NCI-H2196 treated with DMSO at 0.1 percent for 48 hours (cell line): ENCODE measurements around the gene NAP1L1.

Experiments
- DNase-seq: peaks from one replicate; lab custom pipeline; 2025; ENCODE audit not compliant: unreplicated experiment; lab: John Stamatoyannopoulos, UW

The NAP1L1 gene

GRCh38 chr12:76041406-76041805 is 43.1 kb downstream of the NAP1L1 start:
- DNase-seq = no peak

GRCh38 chr12:76040461-76040860 is 44.0 kb downstream of the NAP1L1 start:
- no peak for DNase-seq

GRCh38 chr12:76038176-76038575 is 46.3 kb downstream of the NAP1L1 start:
- DNase-seq = no peak

GRCh38 chr12:76037130-76038103 is 47.1 kb downstream of the NAP1L1 start:
- DNase-seq = peak; percentile 48

- DNase-seq = no peak
These were observed 49.4 kb downstream of the NAP1L1 start for GRCh38 chr12:76035045-76035444.

- no peak for DNase-seq
These were observed 51.1 kb downstream of the NAP1L1 start for GRCh38 chr12:76033081-76034011.

GRCh38 chr12:76032043-76032981 is 52.2 kb downstream of the NAP1L1 start:
- DNase-seq = peak; percentile 16

- DNase-seq = peak; percentile 94
These were observed 53.0 kb downstream of the NAP1L1 start, which contains the start of gene PHLDA1 for GRCh38 chr12:76031414-76032042. TSS of gene PHLDA1 (minus strand) at chr12:76031776.

- no peak for DNase-seq
These were observed 53.4 kb downstream of the NAP1L1 start for GRCh38 chr12:76031081-76031413.

- no peak for DNase-seq
These were observed 54.0 kb downstream of the NAP1L1 start for GRCh38 chr12:76030341-76031080.

GRCh38 chr12:76029982-76030340 is 54.5 kb downstream of the NAP1L1 start:
- DNase-seq = no peak

- DNase-seq = no peak
These were observed 55.8 kb downstream of the NAP1L1 start for GRCh38 chr12:76028571-76029277.

- no peak for DNase-seq
These were observed 57.8 kb downstream of the NAP1L1 start for GRCh38 chr12:76026643-76027063.

- no peak for DNase-seq
These were observed 58.6 kb downstream of the NAP1L1 start for GRCh38 chr12:76025601-76026575.

GRCh38 chr12:76024942-76025600 is 59.4 kb downstream of the NAP1L1 start:
- no peak for DNase-seq

- no peak for DNase-seq
These were observed 60.2 kb downstream of the NAP1L1 start for GRCh38 chr12:76024102-76024781.
